ENCODE measurements around the gene RHOU. TPM values are rescaled to one million over a fixed set of nuclear protein-coding genes. Genes with fewer than 3 reads are reported as not detected.

The RHOU gene
- total RNA-seq, 3 donors from 2014 or later: 28.8 to 31.5 (median 29.7) TPM

DNA sequence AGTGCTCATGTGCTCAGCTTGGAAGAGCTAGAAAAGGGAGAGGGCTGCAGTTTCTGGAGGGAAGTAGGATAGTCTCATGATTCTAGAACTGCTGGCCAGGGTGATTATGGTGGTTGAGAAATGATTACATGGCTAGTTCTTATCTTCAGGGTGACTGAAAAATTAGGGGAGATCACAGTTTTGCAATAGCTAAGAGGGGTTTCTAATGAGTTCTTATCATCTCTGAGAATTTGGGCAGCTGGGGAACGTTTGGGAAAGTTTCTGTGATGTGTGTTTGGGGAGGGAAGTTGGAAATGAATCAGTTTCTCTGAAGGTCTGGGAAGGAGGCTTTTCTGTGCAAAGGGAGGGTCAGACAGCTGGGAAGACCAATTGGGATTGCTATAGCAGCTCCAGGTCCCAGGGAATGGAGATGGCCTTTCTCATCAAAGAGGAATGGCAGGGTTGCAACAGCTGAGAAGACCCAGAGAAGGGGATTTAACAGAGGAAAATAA lies 7.6 kb upstream of the RHOU start:
- no peak for TF ChIP-seq CTCF (IDR thresholded peaks at IDR 0.05)
- no peak for TF ChIP-seq POLR2AphosphoS5 (IDR thresholded peaks at IDR 0.05)
- TF ChIP-seq POLR2A (IDR thresholded peaks at IDR 0.05): no peak
- no peak for DNase-seq (ENCODE audit: low spot score in 2 of 2)
- Histone ChIP-seq H3K9me3 (no peaks in the 10 kb centered on the region), H3K27me3 (no peaks in the 10 kb centered on the region), H3K36me3 (no peaks in the 10 kb centered on the region), H3K27ac (no peak overlapping the region), H3K4me3 (no peak overlapping the region), H3K4me1 (no peaks in the 10 kb centered on the region)
- intact Hi-C loops (cut with DNase I; ENCODE audit: low total_unique reads): no loop called here

GRCh38 chr1:228732426-228732825 lies 2.9 kb upstream of the RHOU start:
- H3K4me1 ChIP-seq: no peaks in the 10 kb centered on the region
- no peaks in the 10 kb centered on the region for H3K9me3 ChIP-seq
- TF ChIP-seq CTCF (IDR thresholded peaks at IDR 0.05): no peak
- TF ChIP-seq POLR2AphosphoS5 (IDR thresholded peaks at IDR 0.05): no peak
- TF ChIP-seq POLR2A (IDR thresholded peaks at IDR 0.05): no peak
- no peak overlapping the region for H3K27ac ChIP-seq
- intact Hi-C loops (cut with DNase I; ENCODE audit: low total_unique reads): no loop called here
- DNase-seq (ENCODE audit: low spot score in 2 of 2): no peak
- H3K4me3 ChIP-seq: no peak overlapping the region
- H3K36me3 ChIP-seq: no peaks in the 10 kb centered on the region
- H3K27me3 ChIP-seq: no peaks in the 10 kb centered on the region

DNA sequence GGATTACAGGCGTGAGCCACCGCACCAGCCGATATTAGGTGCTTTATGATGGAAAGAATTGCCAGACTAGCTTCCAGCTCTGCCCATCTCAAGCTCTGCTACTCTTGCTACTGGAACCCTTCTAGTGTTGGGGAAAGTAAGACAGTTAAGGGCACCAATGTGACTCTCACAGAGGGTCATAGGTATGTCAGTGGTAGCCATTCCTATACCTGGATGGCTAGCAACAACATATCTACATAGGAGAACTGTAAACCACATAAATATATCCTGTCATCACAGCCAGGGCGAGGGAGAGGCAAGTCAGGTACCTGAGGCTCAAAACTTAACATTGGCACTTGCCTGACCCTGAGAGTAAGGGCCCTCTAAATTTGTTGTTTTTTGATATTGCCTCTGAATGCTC lies 1.7 kb upstream of the RHOU start:
- Histone ChIP-seq H3K36me3 (no peaks in the 10 kb centered on the region), H3K27me3 (no peaks in the 10 kb centered on the region), H3K9me3 (no peaks in the 10 kb centered on the region), H3K4me3 (no peak overlapping the region), H3K27ac (no peak overlapping the region), H3K4me1 (peaks cover 0 to 2% of the 10 kb centered on the region in 2 donors)
- intact Hi-C loops (cut with DNase I; ENCODE audit: low total_unique reads): no loop called here
- TF ChIP-seq POLR2AphosphoS5 (IDR thresholded peaks at IDR 0.05) (no peak), CTCF (IDR thresholded peaks at IDR 0.05) (no peak), POLR2A (IDR thresholded peaks at IDR 0.05) (no peak)
- DNase-seq (ENCODE audit: low spot score in 2 of 2): no peak

- no peak for TF ChIP-seq POLR2A (IDR thresholded peaks at IDR 0.05)
- no peak for TF ChIP-seq CTCF (IDR thresholded peaks at IDR 0.05)
- peak in 1 of 3 donors; percentile 58 for TF ChIP-seq POLR2AphosphoS5 (IDR thresholded peaks at IDR 0.05)
- no peaks in the 10 kb centered on the region for H3K36me3 ChIP-seq
- peak overlapping the region; percentile 84 to 87 (median 87) for H3K4me3 ChIP-seq
- H3K9me3 ChIP-seq: no peaks in the 10 kb centered on the region
- peaks cover 0 to 2% of the 10 kb centered on the region in 2 donors for H3K4me1 ChIP-seq
- intact Hi-C loops (cut with DNase I; ENCODE audit: low total_unique reads): no loop called here
- peak overlapping the region; percentile 92 to 94 for H3K27ac ChIP-seq
- H3K27me3 ChIP-seq: no peaks in the 10 kb centered on the region
- DNase-seq (ENCODE audit: low spot score in 2 of 2): peak in 1 of 2 donors; percentile 63
Measured at GRCh38 chr1:228735871-228736586, 750 bp downstream of the RHOU start.

DNA sequence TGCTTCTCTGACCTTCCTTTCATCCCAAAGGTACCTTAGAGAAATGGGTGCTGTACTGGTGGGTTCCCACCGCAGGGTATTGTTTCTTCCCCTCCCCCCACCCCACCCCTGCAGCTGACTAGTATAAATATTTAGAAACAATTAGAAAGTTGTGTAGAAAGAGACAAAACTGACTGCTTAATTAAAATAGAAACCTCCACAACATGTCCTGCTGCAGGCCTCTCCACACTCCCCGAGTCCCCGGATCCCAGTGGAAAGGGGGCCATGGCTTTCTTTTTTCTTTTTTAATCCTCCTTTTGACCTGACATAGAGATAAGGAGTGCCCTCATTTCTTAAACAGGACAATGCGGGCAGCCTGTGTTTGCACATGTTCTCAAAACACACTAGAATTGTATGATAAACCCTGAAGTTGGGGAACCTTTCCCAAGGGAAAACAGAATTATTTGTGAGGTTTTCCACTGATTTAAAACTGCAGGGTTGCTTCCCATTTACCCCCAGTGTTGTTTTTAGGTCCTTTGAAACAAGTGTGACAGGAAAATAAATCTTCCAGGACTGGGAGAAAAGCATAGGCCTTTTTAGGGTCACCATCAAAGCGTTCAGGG lies 1.7 kb downstream of the RHOU start:
- H3K27me3 ChIP-seq: no peaks in the 10 kb centered on the region
- peaks cover 0 to 2% of the 10 kb centered on the region in 2 donors for H3K4me1 ChIP-seq
- peak overlapping the region; percentile 84 to 87 (median 87) for H3K4me3 ChIP-seq
- intact Hi-C loops (cut with DNase I; ENCODE audit: low total_unique reads): no loop called here
- H3K9me3 ChIP-seq: no peaks in the 10 kb centered on the region
- H3K36me3 ChIP-seq: no peaks in the 10 kb centered on the region
- peak overlapping the region; percentile 92 to 94 for H3K27ac ChIP-seq
- no peak for DNase-seq (ENCODE audit: low spot score in 2 of 2)
- no peak for TF ChIP-seq POLR2AphosphoS5 (IDR thresholded peaks at IDR 0.05)
- no peak for TF ChIP-seq POLR2A (IDR thresholded peaks at IDR 0.05)
- no peak for TF ChIP-seq CTCF (IDR thresholded peaks at IDR 0.05)
